NCI-H82 treated with DMSO at 0.1 percent for 48 hours (cell line): ENCODE data around the gene MIP.
"Not testable (repeated sequence)": the region's sequence is repeated elsewhere in the genome, so short reads cannot be mapped to it uniquely, and the experiment has no call there.

ENCODE experiments used
- DNase-seq: peaks from one replicate; lab custom pipeline; 2025; ENCODE audit not compliant: unreplicated experiment; lab: John Stamatoyannopoulos, UW

Gene MIP

DNA sequence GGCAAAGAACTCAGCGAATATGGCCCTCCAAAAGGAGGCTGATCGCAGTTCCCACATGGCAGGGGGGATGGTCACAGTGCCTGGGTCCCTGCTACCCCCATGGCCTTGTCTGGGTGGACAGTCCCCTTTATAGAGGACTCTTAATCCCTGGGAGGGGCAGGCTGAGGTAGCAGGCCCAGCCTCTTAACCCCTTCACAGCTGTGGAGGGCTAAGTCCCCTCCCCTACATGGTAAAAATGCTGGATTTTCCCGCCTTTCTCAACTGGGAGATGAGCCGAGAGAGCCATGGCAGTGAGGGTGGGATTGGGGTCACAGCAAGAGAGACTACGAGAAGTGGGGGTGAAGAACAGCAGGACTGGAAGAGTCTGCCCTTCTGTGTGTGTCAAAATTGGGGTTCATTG, at the start of gene MIP:
MIP (minus strand) TSS at position 101 of the 400 bp plus-strand sequence; CDS start at position 57, 44 bp downstream.
- DNase-seq, result no peak

DNA sequence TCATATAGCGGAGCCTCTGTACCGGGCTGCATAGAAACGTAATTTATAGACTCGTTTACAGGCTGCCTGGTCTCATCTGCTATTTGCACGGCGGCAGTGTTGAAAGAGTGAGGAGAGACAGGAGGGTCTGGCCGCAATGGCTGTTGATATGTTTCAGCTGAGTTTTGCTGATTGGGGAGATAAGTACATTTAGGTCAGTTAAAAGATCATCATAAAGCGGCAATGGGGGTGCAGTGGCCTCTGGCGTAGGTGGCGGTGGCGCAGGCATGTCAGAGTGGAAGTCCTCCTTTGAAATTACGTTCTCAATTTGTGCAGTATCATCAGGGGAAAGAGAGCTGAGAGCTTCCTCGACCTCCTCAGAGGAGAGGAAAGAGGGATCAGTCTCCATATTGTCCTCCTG, 45.4 kb upstream of the MIP start:
- DNase-seq, result not testable (repeated sequence)

DNA sequence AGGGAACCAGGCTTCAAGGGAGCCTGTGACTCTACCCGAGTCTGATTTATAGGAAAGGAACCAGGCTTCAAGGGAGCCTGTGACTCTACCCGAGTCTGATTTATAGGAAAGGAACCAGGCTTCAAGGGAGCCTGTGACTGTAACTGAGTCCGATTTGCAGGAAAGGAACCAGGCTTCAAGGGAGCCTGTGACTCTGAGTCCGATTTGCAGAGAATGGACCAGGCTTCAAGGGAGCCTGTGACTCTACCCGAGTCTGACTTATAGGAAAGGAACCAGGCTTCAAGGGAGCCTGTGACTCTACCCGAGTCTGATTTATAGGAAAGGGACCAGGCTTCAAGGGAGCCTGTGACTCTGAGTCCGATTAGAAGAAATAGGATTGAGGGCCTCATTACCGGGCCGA, 45.0 kb upstream of the MIP start:
- DNase-seq, result not testable (repeated sequence)

DNA sequence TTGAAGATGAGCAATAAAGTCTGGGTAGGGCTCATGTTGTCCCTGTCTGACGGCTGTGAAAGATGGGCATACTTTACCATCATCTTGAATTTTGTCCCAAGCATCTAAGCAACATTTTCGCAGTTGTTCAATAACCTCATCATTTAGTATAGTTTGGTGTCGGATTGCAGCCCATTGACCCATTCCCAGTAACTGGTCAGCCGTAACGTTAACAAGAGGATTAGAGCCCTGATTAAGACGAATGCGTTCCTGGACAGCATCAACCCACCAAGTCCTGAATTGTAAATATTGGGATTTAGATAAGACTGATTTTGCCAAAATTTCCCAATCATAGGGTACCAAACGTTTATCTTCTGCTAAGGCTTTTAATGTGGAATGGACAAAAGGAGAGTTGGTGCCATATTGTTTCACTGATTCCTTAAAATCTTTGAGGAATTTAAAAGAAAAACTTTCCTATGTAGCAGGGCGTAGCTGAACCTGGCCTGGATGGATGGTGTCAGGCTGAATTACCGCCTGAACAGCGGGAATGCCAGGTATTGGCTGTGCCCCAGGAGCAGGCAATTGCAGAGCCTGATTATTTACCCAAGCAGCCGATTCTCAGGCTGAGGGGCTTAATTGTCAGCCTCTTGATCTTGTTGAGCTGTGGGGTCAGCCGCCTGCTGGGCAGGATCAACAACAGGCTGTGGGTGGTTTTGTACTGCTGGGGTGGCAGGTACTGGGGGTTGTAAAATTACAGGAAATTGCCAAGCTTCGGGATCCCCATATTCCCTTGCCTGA, 43.9 kb upstream of the MIP start:
- DNase-seq, result peak; percentile 18

DNA sequence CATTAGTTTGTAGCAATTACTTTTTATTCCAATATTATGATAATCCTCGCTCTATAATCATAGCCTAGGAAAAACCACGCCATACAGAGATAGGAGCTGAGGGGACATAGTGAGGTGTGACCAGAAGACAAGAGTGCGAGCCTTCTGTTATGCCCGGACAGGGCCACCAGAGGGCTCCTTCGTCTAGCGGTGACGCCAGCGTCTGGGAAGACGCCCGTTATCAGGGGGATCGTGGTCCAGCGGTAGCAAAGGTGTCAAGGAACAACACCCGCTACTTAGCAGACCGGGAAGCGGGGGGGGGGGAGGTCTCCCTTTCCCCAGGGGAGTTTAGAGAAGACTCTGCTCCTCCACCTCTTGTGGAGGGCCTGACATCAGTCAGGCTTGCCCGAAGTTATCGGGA, 42.2 kb upstream of the MIP start:
- not testable (repeated sequence) for DNase-seq

DNA sequence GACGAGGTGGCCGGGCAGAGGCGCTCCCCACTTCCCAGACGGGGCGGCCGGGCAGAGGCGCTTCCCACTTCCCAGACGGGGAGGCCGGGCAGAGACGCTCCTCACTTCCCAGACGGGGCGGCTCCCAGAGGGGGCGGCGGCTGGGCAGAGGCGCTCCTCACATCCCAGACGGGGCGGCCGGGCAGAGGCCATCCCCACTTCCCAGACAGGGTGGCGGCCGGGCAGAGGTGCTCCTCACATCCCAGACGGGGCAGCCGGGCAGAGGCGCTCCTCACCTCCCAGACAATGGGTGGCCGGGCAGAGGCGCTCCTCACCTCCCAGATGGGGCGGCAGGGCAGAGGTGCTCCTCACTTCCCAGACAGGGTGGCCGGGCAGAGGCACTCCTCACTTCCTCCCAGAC, 40.0 kb upstream of the MIP start:
- DNase-seq, result not testable (repeated sequence)

DNA sequence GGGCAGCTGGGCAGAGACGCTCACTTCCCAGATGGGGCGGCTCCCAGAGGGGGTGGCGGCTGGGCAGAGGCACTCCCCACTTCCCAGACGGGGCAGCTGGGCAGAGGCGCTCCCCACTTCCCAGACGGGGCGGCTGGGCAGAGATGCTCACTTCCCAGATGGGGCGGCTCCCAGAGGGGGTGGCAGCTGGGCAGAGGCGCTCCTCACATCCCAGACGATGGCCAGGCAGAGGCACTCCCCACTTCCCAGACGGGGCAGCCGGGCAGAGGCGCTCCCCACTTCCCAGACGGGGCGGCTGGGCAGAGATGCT, 39.6 kb upstream of the MIP start:
- DNase-seq, result not testable (repeated sequence)

DNA sequence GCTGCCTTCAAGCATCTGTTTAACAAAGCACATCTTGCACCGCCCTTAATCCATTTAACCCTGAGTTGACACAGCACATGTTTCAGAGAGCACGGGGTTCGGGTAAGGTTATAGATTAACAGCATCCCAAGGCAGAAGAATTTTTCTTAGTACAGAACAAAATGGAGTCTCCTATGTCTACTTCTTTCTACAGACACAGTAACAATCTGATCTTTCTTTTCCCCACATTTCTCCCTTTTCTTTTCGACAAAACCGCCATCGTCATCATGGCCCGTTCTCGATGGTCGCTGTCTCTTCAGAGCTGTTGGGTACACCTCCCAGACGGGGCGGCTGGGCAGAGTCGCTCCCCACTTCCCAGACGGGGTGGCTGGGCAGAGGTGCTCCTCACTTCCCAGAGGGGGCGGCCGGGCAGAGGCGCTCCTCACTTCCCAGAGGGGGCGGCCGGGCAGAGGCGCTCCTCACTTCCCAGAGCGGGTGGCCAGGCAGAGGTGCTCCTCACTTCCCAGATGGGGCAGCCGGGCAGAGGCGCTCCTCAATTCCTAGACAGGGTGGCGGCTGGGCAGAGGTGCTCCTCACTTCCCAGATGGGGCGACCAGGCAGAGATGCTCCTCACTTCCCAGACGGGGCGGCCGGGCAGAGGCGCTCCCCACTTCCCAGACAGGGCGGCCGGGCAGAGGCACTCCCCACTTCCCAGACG, 39.1 kb upstream of the MIP start:
- peak; percentile 35 for DNase-seq

DNA sequence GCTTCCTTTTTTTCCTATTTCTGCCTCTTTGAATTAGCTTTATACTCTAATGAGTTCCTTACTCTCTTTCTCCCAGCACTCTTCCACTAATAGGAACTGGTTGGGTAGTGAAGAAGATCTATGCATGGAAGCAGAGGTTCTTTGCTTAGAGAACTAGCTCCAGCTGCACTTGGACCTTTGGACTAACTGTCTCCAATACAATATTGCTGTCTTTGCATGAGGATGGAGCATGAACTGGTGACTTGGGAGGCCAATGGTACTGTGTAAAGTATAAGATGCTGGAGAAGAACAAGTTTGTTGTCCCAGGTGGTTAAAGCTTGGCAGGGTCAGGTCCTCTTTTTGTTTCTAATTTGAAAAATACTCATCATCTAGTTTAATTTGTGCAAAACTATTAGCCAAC, 35.9 kb upstream of the MIP start:
- DNase-seq, result no peak

DNA sequence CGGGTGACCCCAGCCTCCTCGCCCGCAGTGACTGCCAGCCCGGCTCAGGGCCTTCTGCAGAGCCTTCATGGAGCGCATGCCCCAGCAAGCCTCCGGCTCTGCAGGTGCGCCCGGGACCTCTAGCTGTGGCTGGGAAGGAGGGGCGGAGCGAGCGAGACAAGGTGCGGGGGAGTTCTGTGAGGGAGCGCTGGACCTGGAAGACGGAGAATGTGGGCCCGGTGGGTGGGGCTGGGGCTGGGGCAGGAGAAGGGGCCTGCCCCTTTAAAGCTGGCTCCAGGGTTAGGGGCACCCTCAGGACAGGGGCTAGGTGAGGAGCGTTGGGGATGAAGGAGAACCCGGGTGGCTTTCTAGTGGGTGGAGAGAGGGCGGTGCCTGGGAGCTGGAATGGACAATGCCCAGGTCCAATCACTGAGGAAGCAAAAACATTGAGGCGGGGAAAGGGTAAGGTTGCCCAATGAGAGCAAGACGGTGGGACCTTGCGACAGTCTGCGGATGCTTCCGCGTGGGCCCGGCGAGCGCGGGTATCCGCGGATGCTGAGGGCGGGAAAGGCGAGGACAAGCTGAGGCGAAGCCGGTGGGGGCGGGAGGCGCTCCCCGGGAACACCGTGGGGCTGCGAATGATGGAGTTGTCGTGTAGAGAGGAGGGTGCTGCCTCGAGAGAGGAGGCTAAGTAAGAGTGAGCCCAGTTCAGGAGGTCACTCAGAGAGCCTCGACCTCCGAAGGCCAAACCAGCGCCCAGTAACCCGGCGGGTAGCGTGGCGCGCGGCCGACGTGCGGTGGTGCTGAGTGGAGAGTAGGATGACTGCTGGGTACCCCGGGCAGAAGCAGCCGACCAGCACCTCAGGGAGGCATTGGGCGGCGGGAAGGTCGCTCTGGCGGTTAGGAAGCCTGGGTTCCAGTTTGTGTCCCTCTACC, 33.8 kb upstream of the MIP start, which contains the start of gene GLS2:
GLS2 (minus strand) TSS at position 121 of the 915 bp plus-strand sequence; CDS start at position 78, 43 bp downstream.
- no peak for DNase-seq

DNA sequence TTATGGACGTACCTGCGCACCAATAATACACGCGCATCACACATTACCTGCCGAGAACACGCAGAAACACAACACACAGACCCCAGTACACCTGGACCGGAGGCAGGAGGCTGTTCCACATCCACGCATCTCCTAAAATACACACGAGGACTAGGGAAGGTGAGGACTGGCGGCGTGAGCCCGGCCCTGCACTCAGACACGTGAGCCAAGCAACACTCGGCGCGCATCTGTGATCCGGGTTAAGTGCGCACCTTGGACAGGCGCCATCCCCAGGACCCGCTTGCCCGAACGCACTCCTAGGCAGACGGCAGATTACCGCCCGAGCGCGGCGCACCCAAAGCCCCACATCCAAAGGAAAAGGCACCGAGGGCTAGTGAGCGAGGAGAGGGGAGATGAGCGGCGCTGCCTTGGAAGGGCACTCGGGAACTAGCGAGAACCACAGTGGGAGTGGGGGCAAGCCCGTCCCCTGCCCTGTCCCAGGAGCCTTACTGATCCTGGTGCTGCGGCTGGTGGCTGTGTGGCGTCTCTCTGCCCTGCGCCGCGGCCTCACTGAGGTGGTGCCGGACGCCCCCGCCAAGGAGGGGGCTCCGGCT, 33.1 kb upstream of the MIP start:
- no peak for DNase-seq

DNA sequence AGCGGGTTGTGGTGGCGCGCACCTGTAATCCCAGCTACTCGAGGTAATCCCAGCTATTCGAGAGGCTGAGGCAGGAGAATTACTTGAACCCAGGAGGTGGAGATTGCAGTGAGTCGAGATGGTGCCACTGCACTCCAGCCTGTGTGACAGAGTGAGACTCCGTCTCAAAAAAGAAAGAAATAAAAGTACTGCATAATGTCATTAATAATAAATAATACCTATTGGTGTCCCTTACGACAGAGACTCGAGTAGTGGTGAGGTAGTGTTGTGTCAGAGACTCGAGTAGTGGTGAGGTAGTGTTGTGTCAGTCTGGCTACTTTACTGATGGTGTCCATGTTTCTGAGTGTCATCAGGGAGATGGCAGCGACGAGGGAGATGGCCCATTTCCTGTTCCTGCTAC, 32.2 kb upstream of the MIP start:
- DNase-seq, result no peak

DNA sequence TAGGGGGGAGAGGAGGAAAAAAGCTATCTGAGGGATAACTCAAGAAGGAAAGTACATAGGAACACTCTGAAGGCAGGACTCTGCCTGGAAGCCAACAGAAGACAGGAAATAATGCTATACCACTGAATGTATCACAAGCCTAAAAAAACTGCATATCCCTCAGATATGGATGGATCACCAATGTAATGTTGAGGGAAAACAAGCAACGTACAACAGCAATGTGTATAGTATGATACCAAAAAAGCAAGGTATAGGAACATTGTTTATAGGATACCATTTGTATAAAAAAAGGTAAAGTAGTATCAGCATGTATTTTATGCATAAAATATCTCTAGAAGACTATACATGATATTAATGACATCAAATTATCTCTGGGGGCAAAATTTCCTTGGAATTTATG, 30.1 kb upstream of the MIP start:
- DNase-seq, result no peak

DNA sequence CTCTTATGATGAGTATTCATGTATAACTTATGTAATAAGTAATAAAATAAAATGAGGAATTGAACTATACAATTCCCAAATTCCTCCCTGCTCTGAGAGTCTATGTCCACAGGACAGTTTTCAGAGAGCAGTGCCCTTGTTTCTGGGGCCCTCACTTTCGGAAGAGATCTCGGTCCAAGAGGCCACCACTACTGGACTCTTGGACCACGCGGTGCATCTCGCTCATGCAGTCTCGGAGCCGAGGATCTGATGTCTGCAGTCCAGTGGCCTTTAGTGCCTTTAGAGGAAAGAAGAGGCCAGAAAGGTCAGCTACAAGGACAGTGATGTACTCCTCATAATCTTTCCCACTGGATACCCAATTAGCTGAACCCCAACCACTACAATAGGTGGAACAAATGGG, 25.2 kb upstream of the MIP start:
- no peak for DNase-seq

DNA sequence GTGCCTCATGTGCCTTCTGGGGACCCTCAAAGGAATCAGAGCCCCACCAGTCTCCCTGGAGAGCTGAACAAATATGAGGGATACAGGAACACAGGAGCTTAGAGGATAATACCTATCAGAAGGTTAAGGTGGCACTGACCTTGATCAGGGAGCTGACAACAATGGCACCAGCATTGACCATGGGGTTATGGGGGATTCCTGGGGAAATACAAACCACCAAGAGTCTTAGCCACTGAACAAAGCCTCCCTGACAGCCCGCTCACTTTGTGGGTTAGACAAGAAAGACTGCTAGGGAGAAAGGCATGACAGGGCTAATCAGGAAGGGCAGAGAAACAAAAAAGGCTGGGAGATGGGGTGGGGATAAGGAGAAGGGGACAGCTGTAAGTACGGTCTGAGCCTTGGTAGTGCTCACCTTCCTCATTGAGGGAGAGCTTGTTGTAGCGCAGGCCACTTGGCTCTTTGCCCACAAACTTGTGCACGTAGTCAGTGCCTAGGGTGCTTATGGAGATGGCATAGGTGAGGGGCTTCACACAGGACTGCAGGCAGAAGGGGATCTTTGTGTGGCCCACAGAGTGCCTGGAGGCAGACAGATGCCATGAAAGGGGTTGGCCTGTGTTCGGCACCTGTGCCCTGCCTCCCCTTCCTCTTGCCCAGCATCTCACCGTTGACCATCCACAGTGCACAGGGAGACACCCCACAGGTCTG, 23.2 kb upstream of the MIP start:
- no peak for DNase-seq

DNA sequence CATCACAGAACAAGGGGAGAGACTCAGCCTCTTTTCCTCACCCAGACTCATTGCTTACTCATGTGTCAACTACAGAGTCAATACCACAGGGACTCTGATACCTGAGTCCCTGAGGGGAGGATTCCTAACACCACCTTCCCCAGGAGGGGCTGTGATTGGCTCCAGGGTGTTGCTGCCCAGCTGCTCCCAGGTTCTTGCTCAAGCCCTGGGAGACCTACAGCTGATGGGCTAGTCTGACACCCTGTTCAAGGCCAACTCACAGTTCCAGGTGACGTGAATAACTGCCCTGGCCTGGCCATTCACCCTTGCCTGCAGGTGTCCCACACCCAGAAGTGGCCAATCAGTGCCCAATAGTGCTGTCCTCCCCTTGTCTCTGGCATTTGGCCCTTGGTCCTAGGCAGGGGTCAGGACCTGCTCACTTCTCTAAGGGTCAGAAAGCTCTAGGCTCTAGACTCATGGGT, 22.5 kb upstream of the MIP start:
- DNase-seq, result no peak

DNA sequence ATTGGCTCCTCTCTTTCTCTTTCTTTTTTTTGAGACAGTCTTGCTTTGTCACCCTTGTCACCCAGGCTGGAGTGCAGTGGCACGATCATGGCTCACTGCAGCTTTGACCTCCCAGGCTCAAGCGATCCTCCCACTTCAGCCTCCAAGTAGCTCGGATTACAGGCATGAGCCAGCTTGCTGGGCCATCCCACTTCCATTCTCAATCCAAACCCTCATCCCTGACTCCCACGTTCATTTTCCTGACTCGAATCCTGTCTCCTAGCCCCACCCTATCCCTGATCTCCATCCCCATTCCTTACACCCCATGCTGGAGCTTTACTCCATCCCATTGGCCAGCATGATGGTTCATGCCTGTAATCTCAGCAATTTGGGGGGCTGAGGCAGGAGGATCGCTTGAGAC, 21.7 kb upstream of the MIP start:
- no peak for DNase-seq

DNA sequence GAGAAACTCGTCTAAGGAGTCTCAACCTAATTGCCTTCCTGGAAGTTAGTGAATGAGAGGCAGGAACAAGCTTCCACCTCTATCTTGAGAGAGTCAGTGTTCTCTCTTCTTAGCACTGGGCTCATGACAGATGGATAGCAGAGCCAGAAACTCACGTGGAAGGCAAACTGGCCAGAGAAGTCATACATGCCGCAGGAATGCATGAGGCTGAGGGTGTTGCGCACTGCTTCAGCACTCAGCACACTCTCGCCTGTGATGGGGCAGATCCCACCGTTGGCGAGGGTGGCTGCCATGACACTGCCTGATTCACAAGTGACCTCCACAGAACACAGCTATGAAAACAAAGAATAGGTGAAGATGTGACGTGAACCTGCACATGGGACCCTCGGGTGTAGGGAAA, 19.9 kb upstream of the MIP start:
- no peak for DNase-seq

DNA sequence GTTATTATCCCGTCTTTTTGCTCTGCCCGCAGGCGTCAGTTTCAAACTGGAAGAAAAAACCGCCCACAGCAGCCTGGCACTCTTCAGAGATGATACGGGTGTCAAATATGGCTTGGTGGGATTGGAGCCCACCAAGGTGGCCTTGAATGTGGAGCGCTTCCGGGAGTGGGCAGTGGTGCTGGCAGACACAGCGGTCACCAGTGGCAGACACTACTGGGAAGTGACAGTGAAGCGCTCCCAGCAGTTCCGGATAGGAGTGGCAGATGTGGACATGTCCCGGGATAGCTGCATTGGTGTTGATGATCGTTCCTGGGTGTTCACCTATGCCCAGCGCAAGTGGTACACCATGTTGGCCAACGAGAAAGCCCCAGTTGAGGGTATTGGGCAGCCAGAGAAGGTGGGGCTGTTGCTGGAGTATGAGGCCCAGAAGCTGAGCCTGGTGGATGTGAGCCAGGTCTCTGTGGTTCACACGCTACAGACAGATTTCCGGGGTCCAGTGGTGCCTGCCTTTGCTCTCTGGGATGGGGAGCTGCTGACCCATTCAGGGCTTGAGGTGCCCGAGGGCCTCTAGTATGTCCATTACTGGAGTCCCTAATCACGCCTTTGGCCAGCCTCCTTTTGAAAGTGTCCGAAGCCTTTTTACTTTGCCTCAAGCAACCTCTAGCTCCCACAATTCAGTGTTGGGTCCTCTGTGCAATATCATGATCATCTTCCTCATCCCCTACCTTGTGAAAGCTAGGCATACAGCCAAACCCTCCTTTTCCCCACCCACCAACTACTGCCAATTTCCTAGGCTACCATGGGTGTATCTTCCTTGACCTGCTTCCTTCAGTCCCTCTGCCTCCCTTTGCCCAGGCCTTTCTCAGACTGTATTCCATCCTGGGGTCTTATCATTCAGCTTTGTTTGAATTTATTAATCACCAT, 14.8 kb upstream of the MIP start:
- no peak for DNase-seq
